HG02852 (cell line): ENCODE measurements around the gene SIX1.

ENCODE experiments used
- ATAC-seq: cut with Tn5 transposase; IDR thresholded peaks from one replicate; pipeline ENCODE4 v1.9.1; 2021; ENCODE audit warnings: mild to moderate bottlenecking, moderate library complexity; ENCODE audit not compliant: unreplicated experiment

SIX1 gene

GRCh38 chr14:60643141-60643462 lies 6.2 kb downstream of the SIX1 start:
- no peak for ATAC-seq

- ATAC-seq = no peak
Observed at GRCh38 chr14:60642270-60643140, 6.8 kb downstream of the SIX1 start.

- no peak for ATAC-seq
Observed at GRCh38 chr14:60641742-60642269, 7.5 kb downstream of the SIX1 start.

- ATAC-seq = no peak
Observed at GRCh38 chr14:60640859-60641741, 8.2 kb downstream of the SIX1 start.

GRCh38 chr14:60639674-60640073 lies 9.6 kb downstream of the SIX1 start:
- ATAC-seq = no peak

GRCh38 chr14:60637479-60638315 lies 11.6 kb downstream of the SIX1 start:
- no peak for ATAC-seq

GRCh38 chr14:60636879-60637478 lies 12.3 kb downstream of the SIX1 start:
- no peak for ATAC-seq

GRCh38 chr14:60634153-60634552 lies 15.1 kb downstream of the SIX1 start:
- ATAC-seq = no peak

- ATAC-seq = peak; percentile 65
Observed at GRCh38 chr14:60632777-60633176, 16.5 kb downstream of the SIX1 start.

GRCh38 chr14:60632257-60632656 lies 17.0 kb downstream of the SIX1 start:
- ATAC-seq = peak; percentile 75

GRCh38 chr14:60631842-60632241 lies 17.4 kb downstream of the SIX1 start:
- no peak for ATAC-seq

- ATAC-seq = no peak
Observed at GRCh38 chr14:60630129-60630528, 19.1 kb downstream of the SIX1 start.

GRCh38 chr14:60628892-60629291 lies 20.4 kb downstream of the SIX1 start:
- ATAC-seq = no peak

GRCh38 chr14:60622917-60623257 lies 26.4 kb downstream of the SIX1 start:
- no peak for ATAC-seq

GRCh38 chr14:60622210-60622916 lies 26.9 kb downstream of the SIX1 start:
- ATAC-seq = no peak

GRCh38 chr14:60621386-60621785 lies 27.9 kb downstream of the SIX1 start:
- ATAC-seq = no peak

GRCh38 chr14:60618241-60618640 lies 31.0 kb downstream of the SIX1 start:
- no peak for ATAC-seq

GRCh38 chr14:60616461-60616959 lies 32.8 kb downstream of the SIX1 start:
- no peak for ATAC-seq

- ATAC-seq = no peak
Observed at GRCh38 chr14:60602291-60602690, 47.0 kb downstream of the SIX1 start.

- no peak for ATAC-seq
Observed at GRCh38 chr14:60599727-60600126, 49.5 kb downstream of the SIX1 start.
